KMS-11 (cell line): ENCODE data around the gene NUSAP1.
"Not testable (repeated sequence)": the region's sequence is repeated elsewhere in the genome, so short reads cannot be mapped to it uniquely, and the experiment has no call there.

Experiments
- H2AFZ ChIP-seq: fragments of 200-600 bp; sonication (generic); 2 replicates; pipeline ENCODE4 v1.6.1; 2016; ENCODE audit warnings: antibody characterized with exemption, mixed run types, low read depth
- H3K27ac ChIP-seq: fragments of 200-600 bp; sonication (generic); 2 replicates; pipeline ENCODE4 v1.6.1; 2016; ENCODE audit warnings: mild to moderate bottlenecking, mixed run types
- H3K27me3 ChIP-seq: fragments of 200-600 bp; sonication (generic); 2 replicates; pipeline ENCODE4 v1.6.1; 2017; ENCODE audit warnings: mild to moderate bottlenecking, low read depth, mixed run types, moderate library complexity; ENCODE audit not compliant: insufficient read depth
- H3K36me3 ChIP-seq: fragments of 200-600 bp; sonication (generic); 2 replicates; pipeline ENCODE4 v1.6.1; 2017; ENCODE audit warnings: mild to moderate bottlenecking, mixed run types; ENCODE audit not compliant: insufficient read depth
- H3K4me1 ChIP-seq: fragments of 200-600 bp; sonication (generic); 2 replicates; pipeline ENCODE4 v1.6.1; 2016; ENCODE audit warnings: mild to moderate bottlenecking, low read depth, mixed run types; ENCODE audit not compliant: poor library complexity, severe bottlenecking
- H3K4me2 ChIP-seq: fragments of 200-600 bp; sonication (generic); 2 replicates; pipeline ENCODE4 v1.7.0; 2016; ENCODE audit warnings: mild to moderate bottlenecking, mixed run types
- H3K4me3 ChIP-seq: fragments of 200-600 bp; sonication (generic); IDR thresholded peaks from 2 replicates; pipeline ENCODE4 v1.6.1; 2017; ENCODE audit warnings: low read depth, low read length, mixed read lengths; ENCODE audit not compliant: insufficient read depth
- H3K79me2 ChIP-seq: fragments of 200-600 bp; sonication (generic); 2 replicates; pipeline ENCODE4 v1.6.1; 2016; ENCODE audit warnings: low read depth, mixed run types; ENCODE audit not compliant: insufficient read depth
- H3K9ac ChIP-seq: fragments of 200-600 bp; sonication (generic); 2 replicates; pipeline ENCODE4 v1.6.1; 2016; ENCODE audit warnings: mild to moderate bottlenecking, mixed run types
- H4K20me1 ChIP-seq: fragments of 200-600 bp; sonication (generic); 2 replicates; pipeline ENCODE4 v1.6.1; 2016; ENCODE audit warnings: mild to moderate bottlenecking, mixed run types; ENCODE audit not compliant: insufficient read depth
- CTCF ChIP-seq: fragments of 200-600 bp; sonication (generic); conservative IDR thresholded peaks from 2 replicates; pipeline ENCODE4 v1.6.1; 2017; ENCODE audit warnings: low read depth, mild to moderate bottlenecking, antibody characterized with exemption, low read length, moderate library complexity, mixed read lengths

Gene NUSAP1

GRCh38 chr15:41417418-41418195 is 84.9 kb downstream of the NUSAP1 start:
- H3K36me3 ChIP-seq, result no peaks in the 10 kb centered on the region
- peaks cover 69% of the 10 kb centered on the region for H3K79me2 ChIP-seq
- no peaks in the 10 kb centered on the region for H3K27me3 ChIP-seq
- H3K4me2 ChIP-seq, result peak overlapping the region; percentile 83
- TF ChIP-seq CTCF, result no peak
- peak overlapping the region; percentile 76 for H2AFZ ChIP-seq
- H3K9ac ChIP-seq, result peak overlapping the region; percentile 52; the same call in 1 of the 2 replicates
- peaks cover 35% of the 10 kb centered on the region for H3K4me1 ChIP-seq
- H3K4me3 ChIP-seq, result no peak overlapping the region
- H4K20me1 ChIP-seq, result no peaks in the 10 kb centered on the region; the same call in 1 of the 2 replicates
- H3K27ac ChIP-seq, result peak overlapping the region; percentile 16; the same call in 1 of the 2 replicates

- Histone ChIP-seq H3K36me3 (no peaks in the 10 kb centered on the region), H4K20me1 (no peaks in the 10 kb centered on the region; the same call in 1 of the 2 replicates), H3K4me2 (peak overlapping the region; percentile 85), H3K4me3 (no peak overlapping the region), H3K4me1 (peaks cover 68% of the 10 kb centered on the region), H3K27ac (peak overlapping the region; percentile 75), H3K27me3 (no peaks in the 10 kb centered on the region), H3K9ac (peak overlapping the region; percentile 21; the same call in 1 of the 2 replicates), H3K79me2 (peaks cover 96% of the 10 kb centered on the region), H2AFZ (no peak overlapping the region)
- TF ChIP-seq CTCF, result no peak
Measured at GRCh38 chr15:41423979-41424659, 91.4 kb downstream of the NUSAP1 start.

- no peak for TF ChIP-seq CTCF
- peak overlapping the region; percentile 85 for H3K4me2 ChIP-seq
- no peaks in the 10 kb centered on the region for H3K27me3 ChIP-seq
- H3K4me1 ChIP-seq, result peaks cover 67% of the 10 kb centered on the region
- H3K27ac ChIP-seq, result peak overlapping the region; percentile 75
- H3K4me3 ChIP-seq, result no peak overlapping the region
- no peak overlapping the region for H2AFZ ChIP-seq
- peak overlapping the region; percentile 21; the same call in 1 of the 2 replicates for H3K9ac ChIP-seq
- no peaks in the 10 kb centered on the region for H4K20me1 ChIP-seq
- no peaks in the 10 kb centered on the region for H3K36me3 ChIP-seq
- peaks cover 89% of the 10 kb centered on the region for H3K79me2 ChIP-seq
Measured at GRCh38 chr15:41424809-41425208, 92.1 kb downstream of the NUSAP1 start.

- H3K79me2 ChIP-seq, result peaks cover 87% of the 10 kb centered on the region
- not testable (repeated sequence) for H4K20me1 ChIP-seq, H3K4me3 ChIP-seq, H2AFZ ChIP-seq, H3K36me3 ChIP-seq, H3K27me3 ChIP-seq, H3K9ac ChIP-seq
- H3K27ac ChIP-seq, result peak overlapping the region; percentile 30; the same call in 1 of the 2 replicates
- peaks cover 74% of the 10 kb centered on the region for H3K4me1 ChIP-seq
- peak overlapping the region; percentile 21; the same call in 1 of the 2 replicates for H3K4me2 ChIP-seq
Measured at GRCh38 chr15:41425907-41426306, 93.2 kb downstream of the NUSAP1 start.
